ENCODE data around the gene AGRP. TPM values are rescaled to one million over a fixed set of nuclear protein-coding genes. Genes with fewer than 3 reads are reported as not detected.

Gene AGRP
- total RNA-seq, 1 experiment from 2014 or later, result not detected

- POLR2A ChIA-PET, result interaction anchor here (1.6 kb wide), 1 partner anchor 12 kb away, joined by 4 read pairs; the partner anchor contains the start of gene HSD11B2
- CTCF ChIA-PET, result interaction anchor here (3.7 kb wide), 1 partner anchor 15 kb away, joined by 19 read pairs; no protein-coding TSS in a partner anchor
- intact Hi-C loops (cut with micrococcal nuclease; ENCODE audit: unreplicated experiment), result no loop called here
- Histone ChIP-seq H3K4me3 (ENCODE audit: low read depth, low read length) (no peak overlapping the region), H3K27me3 (replicated peaks; ENCODE audit: control insufficient read depth, insufficient read depth, low read length) (no peaks in the 10 kb centered on the region), H3K36me3 (ENCODE audit: control insufficient read depth, insufficient read depth, low read length) (peaks cover 5% of the 10 kb centered on the region), H3K4me1 (no peaks in the 10 kb centered on the region), H3K9me3 (no peaks in the 10 kb centered on the region)
- no peak overlapping the region for H3K27ac Mint-ChIP-seq (ENCODE audit: unreplicated experiment)
- DNase-seq, result no peak
- TF ChIP-seq CTCF (IDR thresholded peaks at IDR 0.05; ENCODE audit: insufficient read depth in 1 of 2, low read depth in 1 of 2, low read length in 1 of 2, severe bottlenecking in 1 of 2, unreplicated experiment in 1 of 2), result no peak
- H3K27me3 Mint-ChIP-seq (ENCODE audit: insufficient read depth, unreplicated experiment), result no peaks in the 10 kb centered on the region
- no peaks in the 10 kb centered on the region for H3K9me3 Mint-ChIP-seq (ENCODE audit: unreplicated experiment)
- no TSS peak for BruUV-seq (replicated peaks)
- no peak overlapping the region for H3K4me3 Mint-ChIP-seq (ENCODE audit: unreplicated experiment)
- peaks cover 10% of the 10 kb centered on the region for H3K36me3 Mint-ChIP-seq (ENCODE audit: insufficient read depth, unreplicated experiment)
- no peaks in the 10 kb centered on the region for H3K4me1 Mint-ChIP-seq (ENCODE audit: low read depth, unreplicated experiment)
Observed at GRCh38 chr16:67443265-67443664, 40.1 kb downstream of the AGRP start.

GRCh38 chr16:67442581-67443255 is 40.6 kb downstream of the AGRP start:
- no peak for TF ChIP-seq CTCF (IDR thresholded peaks at IDR 0.05; ENCODE audit: insufficient read depth in 1 of 2, low read depth in 1 of 2, low read length in 1 of 2, severe bottlenecking in 1 of 2, unreplicated experiment in 1 of 2)
- intact Hi-C loops (cut with micrococcal nuclease; ENCODE audit: unreplicated experiment), result no loop called here
- Histone ChIP-seq H3K36me3 (ENCODE audit: control insufficient read depth, insufficient read depth, low read length) (peaks cover 6% of the 10 kb centered on the region), H3K4me3 (ENCODE audit: low read depth, low read length) (no peak overlapping the region), H3K4me1 (no peaks in the 10 kb centered on the region), H3K27me3 (replicated peaks; ENCODE audit: control insufficient read depth, insufficient read depth, low read length) (no peaks in the 10 kb centered on the region), H3K9me3 (no peaks in the 10 kb centered on the region)
- ChIA-PET POLR2A (interaction anchor here (1.6 kb wide), 1 partner anchor 12 kb away, joined by 4 read pairs; the partner anchor contains the start of gene HSD11B2), CTCF (no interaction called here)
- no peak for DNase-seq
- Mint-ChIP-seq H3K36me3 (ENCODE audit: insufficient read depth, unreplicated experiment) (peaks cover 16% of the 10 kb centered on the region), H3K4me1 (ENCODE audit: low read depth, unreplicated experiment) (no peaks in the 10 kb centered on the region), H3K27me3 (ENCODE audit: insufficient read depth, unreplicated experiment) (no peaks in the 10 kb centered on the region), H3K9me3 (ENCODE audit: unreplicated experiment) (no peaks in the 10 kb centered on the region), H3K27ac (ENCODE audit: unreplicated experiment) (no peak overlapping the region), H3K4me3 (ENCODE audit: unreplicated experiment) (no peak overlapping the region)
- BruUV-seq (replicated peaks), result no TSS peak

GRCh38 chr16:67441907-67442306 is 41.4 kb downstream of the AGRP start:
- H3K36me3 ChIP-seq (ENCODE audit: control insufficient read depth, insufficient read depth, low read length), result peaks cover 7% of the 10 kb centered on the region
- H3K9me3 ChIP-seq, result no peaks in the 10 kb centered on the region

More at GRCh38 chr16:67441907-67442306, 41.4 kb downstream of the AGRP start:
- H3K4me3 Mint-ChIP-seq (ENCODE audit: unreplicated experiment), result no peak overlapping the region
- intact Hi-C loops (cut with micrococcal nuclease; ENCODE audit: unreplicated experiment), result no loop called here
- ChIA-PET CTCF (no interaction called here), POLR2A (interaction anchor here (1.6 kb wide), 1 partner anchor 11 kb away, joined by 4 read pairs; the partner anchor contains the start of gene HSD11B2)
- H3K27ac Mint-ChIP-seq (ENCODE audit: unreplicated experiment), result no peak overlapping the region
- DNase-seq, result no peak
- no peaks in the 10 kb centered on the region for H3K4me1 ChIP-seq
- no peaks in the 10 kb centered on the region for H3K27me3 Mint-ChIP-seq (ENCODE audit: insufficient read depth, unreplicated experiment)
- H3K4me1 Mint-ChIP-seq (ENCODE audit: low read depth, unreplicated experiment), result no peaks in the 10 kb centered on the region
- H3K9me3 Mint-ChIP-seq (ENCODE audit: unreplicated experiment), result no peaks in the 10 kb centered on the region
- TF ChIP-seq CTCF (IDR thresholded peaks at IDR 0.05; ENCODE audit: insufficient read depth in 1 of 2, low read depth in 1 of 2, low read length in 1 of 2, severe bottlenecking in 1 of 2, unreplicated experiment in 1 of 2), result no peak
- no peak overlapping the region for H3K4me3 ChIP-seq (ENCODE audit: low read depth, low read length)
- H3K36me3 Mint-ChIP-seq (ENCODE audit: insufficient read depth, unreplicated experiment), result peaks cover 16% of the 10 kb centered on the region
- no TSS peak for BruUV-seq (replicated peaks)
- H3K27me3 ChIP-seq (replicated peaks; ENCODE audit: control insufficient read depth, insufficient read depth, low read length), result no peaks in the 10 kb centered on the region

Data from Caco-2 (cell line).